Activated B cell treated with CpG ODN at 0.5 μM for 24 hours (primary cell): ENCODE data around the gene MYEOV. TPM values are rescaled to one million over a fixed set of nuclear protein-coding genes. Genes with fewer than 3 reads are reported as not detected.

Experiments
- ATAC-seq: fragments of 200-7000 bp; cut with Tn5 transposase; one replicate; pipeline ENCODE4 v1.10.0; 2021; ENCODE audit warnings: low read depth, mild to moderate bottlenecking, moderate library complexity
- CTCF ChIA-PET: fragments of 350-600 bp; sonication (Branson Sonifier 250); formaldehyde crosslinking; loops from one replicate; lab custom pipeline; 2021; ENCODE audit warnings: antibody characterized with exemption; lab: Charles Lee
- POLR2A ChIA-PET: fragments of 350-600 bp; sonication (Branson Sonifier 250); formaldehyde crosslinking; loops from one replicate; lab custom pipeline; 2021; ENCODE audit warnings: antibody characterized with exemption; lab: Charles Lee
- DNase-seq: peaks from one replicate; pipeline ENCODE4 v3.0.0; 2022
- H3K27ac Mint-ChIP-seq: one replicate; pipeline ENCODE4 v1.8.0; 2020; ENCODE audit warnings: mixed read lengths
- H3K27me3 Mint-ChIP-seq: one replicate; pipeline ENCODE4 v1.8.0; 2021; ENCODE audit warnings: mixed read lengths
- H3K36me3 Mint-ChIP-seq: one replicate; pipeline ENCODE4 v1.8.0; 2021; ENCODE audit warnings: low read depth, mixed read lengths
- H3K4me1 Mint-ChIP-seq: one replicate; pipeline ENCODE4 v1.8.0; 2021; ENCODE audit warnings: mixed read lengths
- H3K4me3 Mint-ChIP-seq: one replicate; pipeline ENCODE4 v1.8.0; 2020; ENCODE audit warnings: mild to moderate bottlenecking, mixed read lengths
- H3K9me3 Mint-ChIP-seq: one replicate; pipeline ENCODE4 v1.8.0; 2020; ENCODE audit warnings: mixed read lengths
- CTCF ChIP-seq: fragments of 200-600 bp; IDR thresholded peaks from one replicate; pipeline ENCODE4 v1.8.0; 2022; ENCODE audit warnings: antibody characterized with exemption, mild to moderate bottlenecking
- intact Hi-C: fragments of 100-400 bp; cut with micrococcal nuclease; formaldehyde crosslinking; loops from one replicate; pipeline ENCODE4 v1.15.1; 2024
- total RNA-seq: library from RNA; stranded (reverse); gene quantifications from 2 replicates; pipeline ENCODE4 v1.2.3, GENCODE V29; 2022

Gene MYEOV
- total RNA-seq, 1 donor from 2014 or later = 0.62 TPM

- POLR2A ChIA-PET = interaction anchor here (0.6 kb wide), 1 partner anchor 11 kb away, joined by 3 read pairs; no protein-coding TSS in a partner anchor
- TF ChIP-seq CTCF = no peak
- Mint-ChIP-seq H3K27ac (no peak overlapping the region), H3K4me3 (no peak overlapping the region), H3K36me3 (no peaks in the 10 kb centered on the region), H3K9me3 (no peaks in the 10 kb centered on the region), H3K27me3 (peaks cover 5% of the 10 kb centered on the region), H3K4me1 (peaks cover 6% of the 10 kb centered on the region)
- ATAC-seq = no peak
- intact Hi-C loops = no loop called here
- CTCF ChIA-PET = no interaction called here
- DNase-seq = no peak
These were observed 33.3 kb upstream of the MYEOV start for GRCh38 chr11:69260622-69261021.

GRCh38 chr11:69261116-69261515, 32.8 kb upstream of the MYEOV start:
- DNase-seq (no peak), ATAC-seq (no peak)
- intact Hi-C loops = no loop called here
- Mint-ChIP-seq H3K9me3 (no peaks in the 10 kb centered on the region), H3K4me3 (no peak overlapping the region), H3K27ac (no peak overlapping the region), H3K36me3 (no peaks in the 10 kb centered on the region), H3K27me3 (peaks cover 5% of the 10 kb centered on the region), H3K4me1 (peaks cover 6% of the 10 kb centered on the region)
- TF ChIP-seq CTCF = no peak
- ChIA-PET POLR2A (no interaction called here), CTCF (no interaction called here)

- H3K4me3 Mint-ChIP-seq = no peak overlapping the region
- H3K4me1 Mint-ChIP-seq = peaks cover 4% of the 10 kb centered on the region
- intact Hi-C loops = no loop called here
- no peaks in the 10 kb centered on the region for H3K36me3 Mint-ChIP-seq
- ATAC-seq (no peak), DNase-seq (no peak)
- peaks cover 7% of the 10 kb centered on the region for H3K27me3 Mint-ChIP-seq
- no peak overlapping the region for H3K27ac Mint-ChIP-seq
- TF ChIP-seq CTCF = no peak
- CTCF ChIA-PET = no interaction called here
- H3K9me3 Mint-ChIP-seq = no peaks in the 10 kb centered on the region
- POLR2A ChIA-PET = no interaction called here
These were observed 30.8 kb upstream of the MYEOV start for GRCh38 chr11:69262918-69263735.

- ATAC-seq (no peak), DNase-seq (no peak)
- H3K4me3 Mint-ChIP-seq = no peak overlapping the region
- H3K27me3 Mint-ChIP-seq = peaks cover 7% of the 10 kb centered on the region
- POLR2A ChIA-PET = no interaction called here
- H3K9me3 Mint-ChIP-seq = no peaks in the 10 kb centered on the region
- intact Hi-C loops = no loop called here
- CTCF ChIA-PET = no interaction called here
- H3K36me3 Mint-ChIP-seq = no peaks in the 10 kb centered on the region
- H3K27ac Mint-ChIP-seq = no peak overlapping the region
- no peaks in the 10 kb centered on the region for H3K4me1 Mint-ChIP-seq
- TF ChIP-seq CTCF = no peak
These were observed 30.3 kb upstream of the MYEOV start for GRCh38 chr11:69263736-69264052.

GRCh38 chr11:69264486-69264885, 29.5 kb upstream of the MYEOV start:
- intact Hi-C loops = no loop called here
- DNase-seq (no peak), ATAC-seq (no peak)
- POLR2A ChIA-PET = no interaction called here
- H3K4me1 Mint-ChIP-seq = no peaks in the 10 kb centered on the region
- CTCF ChIA-PET = no interaction called here
- no peak for TF ChIP-seq CTCF
- no peaks in the 10 kb centered on the region for H3K9me3 Mint-ChIP-seq
- H3K4me3 Mint-ChIP-seq = no peak overlapping the region
- no peak overlapping the region for H3K27ac Mint-ChIP-seq
- H3K36me3 Mint-ChIP-seq = no peaks in the 10 kb centered on the region
- H3K27me3 Mint-ChIP-seq = peaks cover 7% of the 10 kb centered on the region
